ENCODE measurements around the gene CAPN10. TPM values are rescaled to one million over a fixed set of nuclear protein-coding genes. Genes with fewer than 3 reads are reported as not detected.

Gene CAPN10
- total RNA-seq, 1 donor from 2014 or later, result 67.1 TPM

DNA sequence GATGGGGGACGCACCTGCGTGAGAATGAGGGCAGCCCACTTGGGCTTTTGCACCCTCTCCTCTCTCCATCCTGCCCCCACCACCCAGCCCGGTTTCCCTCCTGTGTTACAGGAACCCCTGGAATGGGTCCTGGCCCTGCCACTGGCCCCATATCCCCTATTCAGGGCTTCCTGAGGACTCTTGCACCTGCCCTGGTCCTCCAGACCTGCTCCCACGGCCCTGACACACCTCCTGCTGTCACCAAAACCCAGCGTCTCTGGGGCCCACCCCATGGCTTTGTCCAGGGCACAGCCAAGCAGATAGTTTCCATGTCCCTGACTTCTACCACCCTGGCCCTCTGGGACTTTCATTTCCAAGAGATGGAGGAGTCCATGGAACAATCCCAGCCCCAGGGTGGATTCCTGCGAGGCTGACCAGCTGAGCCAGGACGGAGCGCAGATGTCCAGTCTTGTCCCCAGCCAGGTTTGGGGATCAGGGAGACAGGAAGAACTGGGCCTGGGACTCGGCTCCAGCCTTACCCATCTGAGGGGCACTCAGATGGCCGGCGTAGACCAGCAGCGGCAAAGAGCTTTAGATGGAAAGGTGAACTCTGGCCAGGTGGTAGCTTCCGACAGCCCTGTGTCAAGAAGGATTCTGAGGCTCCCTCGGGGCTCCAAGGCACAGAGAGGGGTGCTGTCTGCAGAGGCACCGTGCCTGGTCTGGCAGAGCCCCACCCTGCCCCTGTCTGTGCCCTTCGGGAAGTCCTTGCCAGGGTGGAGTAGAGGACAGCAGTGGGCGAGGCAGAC is 50.8 kb downstream of the CAPN10 start:
- TF ChIP-seq, protein P1, sequence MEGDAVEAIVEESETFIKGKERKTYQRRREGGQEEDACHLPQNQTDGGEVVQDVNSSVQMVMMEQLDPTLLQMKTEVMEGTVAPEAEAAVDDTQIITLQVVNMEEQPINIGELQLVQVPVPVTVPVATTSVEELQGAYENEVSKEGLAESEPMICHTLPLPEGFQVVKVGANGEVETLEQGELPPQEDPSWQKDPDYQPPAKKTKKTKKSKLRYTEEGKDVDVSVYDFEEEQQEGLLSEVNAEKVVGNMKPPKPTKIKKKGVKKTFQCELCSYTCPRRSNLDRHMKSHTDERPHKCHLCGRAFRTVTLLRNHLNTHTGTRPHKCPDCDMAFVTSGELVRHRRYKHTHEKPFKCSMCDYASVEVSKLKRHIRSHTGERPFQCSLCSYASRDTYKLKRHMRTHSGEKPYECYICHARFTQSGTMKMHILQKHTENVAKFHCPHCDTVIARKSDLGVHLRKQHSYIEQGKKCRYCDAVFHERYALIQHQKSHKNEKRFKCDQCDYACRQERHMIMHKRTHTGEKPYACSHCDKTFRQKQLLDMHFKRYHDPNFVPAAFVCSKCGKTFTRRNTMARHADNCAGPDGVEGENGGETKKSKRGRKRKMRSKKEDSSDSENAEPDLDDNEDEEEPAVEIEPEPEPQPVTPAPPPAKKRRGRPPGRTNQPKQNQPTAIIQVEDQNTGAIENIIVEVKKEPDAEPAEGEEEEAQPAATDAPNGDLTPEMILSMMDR (IDR thresholded peaks at IDR 0.05; ENCODE audit: partially characterized antibody, unreplicated experiment), result no peak
- Mint-ChIP-seq H3K36me3 (ENCODE audit: unreplicated experiment) (peaks cover 9% of the 10 kb centered on the region), H3K9me3 (ENCODE audit: unreplicated experiment) (peaks cover 20% of the 10 kb centered on the region), H3K27me3 (ENCODE audit: unreplicated experiment) (peaks cover 6% of the 10 kb centered on the region), H3K4me3 (ENCODE audit: unreplicated experiment) (no peak overlapping the region), H3K4me1 (ENCODE audit: low read depth, unreplicated experiment) (no peaks in the 10 kb centered on the region), H3K27ac (ENCODE audit: unreplicated experiment) (no peak overlapping the region)
- DNase-seq, result no peak

DNA sequence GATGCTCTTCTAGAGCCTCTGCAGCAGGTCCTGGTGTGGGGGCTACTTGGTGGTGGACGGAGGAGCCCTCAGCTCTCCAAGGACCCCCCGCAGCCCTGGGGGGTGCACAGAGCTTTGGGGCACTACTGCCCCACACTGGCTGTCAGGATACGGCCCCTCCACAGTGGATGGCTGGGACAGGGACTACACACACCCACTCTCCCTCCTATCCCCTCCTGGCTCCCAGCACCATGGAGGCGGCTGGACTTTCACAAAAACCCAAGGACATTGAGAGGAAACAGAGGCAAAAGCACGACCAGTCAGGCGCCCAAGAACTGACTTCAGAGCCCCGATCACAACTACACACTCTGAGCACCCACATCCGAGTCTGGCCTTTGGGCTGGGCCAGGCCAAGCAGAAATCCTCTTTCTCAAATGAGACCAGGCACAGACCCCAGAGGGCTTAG is 51.4 kb downstream of the CAPN10 start:
- TF ChIP-seq, protein P1 (IDR thresholded peaks at IDR 0.05; ENCODE audit: partially characterized antibody, unreplicated experiment), result no peak
- H3K4me3 Mint-ChIP-seq (ENCODE audit: unreplicated experiment), result no peak overlapping the region
- peaks cover 6% of the 10 kb centered on the region for H3K27me3 Mint-ChIP-seq (ENCODE audit: unreplicated experiment)
- H3K9me3 Mint-ChIP-seq (ENCODE audit: unreplicated experiment), result peaks cover 17% of the 10 kb centered on the region
- peaks cover 8% of the 10 kb centered on the region for H3K36me3 Mint-ChIP-seq (ENCODE audit: unreplicated experiment)
- H3K4me1 Mint-ChIP-seq (ENCODE audit: low read depth, unreplicated experiment), result no peaks in the 10 kb centered on the region
- no peak overlapping the region for H3K27ac Mint-ChIP-seq (ENCODE audit: unreplicated experiment)
- no peak for DNase-seq

DNA sequence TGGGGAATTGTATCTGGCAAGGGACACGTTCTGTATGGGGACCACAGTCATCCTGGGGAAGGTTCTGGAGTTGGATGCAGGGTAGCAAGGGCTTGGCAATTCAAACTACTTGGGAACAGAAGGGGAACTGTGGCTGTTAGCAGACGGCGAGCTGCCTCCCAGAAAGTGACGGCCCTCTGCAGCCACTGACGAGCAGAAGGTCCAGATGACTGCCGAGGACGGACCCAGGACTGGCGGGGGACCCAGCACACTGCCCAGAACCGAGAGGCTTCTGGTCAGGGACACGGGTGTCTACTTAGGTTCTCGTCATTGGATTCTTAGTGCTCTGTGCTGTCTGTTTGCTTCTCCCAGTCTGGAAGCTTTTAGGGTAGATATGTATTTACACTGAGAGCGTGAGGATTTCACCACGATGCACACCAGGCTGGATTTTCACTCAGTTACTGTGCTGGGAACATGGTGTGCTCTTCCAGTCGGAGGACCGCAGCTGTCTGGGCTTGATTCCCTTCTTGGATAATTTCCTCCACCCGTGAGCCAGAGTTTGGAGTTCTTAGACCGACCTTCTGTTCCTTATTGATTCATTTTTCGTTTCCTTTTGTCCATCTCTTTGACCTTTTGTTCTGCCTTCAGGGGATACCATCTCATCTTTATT is 52.1 kb downstream of the CAPN10 start:
- Mint-ChIP-seq H3K36me3 (ENCODE audit: unreplicated experiment) (peaks cover under 1% of the 10 kb centered on the region), H3K27me3 (ENCODE audit: unreplicated experiment) (peaks cover 6% of the 10 kb centered on the region), H3K9me3 (ENCODE audit: unreplicated experiment) (peaks cover 13% of the 10 kb centered on the region), H3K27ac (ENCODE audit: unreplicated experiment) (no peak overlapping the region), H3K4me1 (ENCODE audit: low read depth, unreplicated experiment) (no peaks in the 10 kb centered on the region), H3K4me3 (ENCODE audit: unreplicated experiment) (no peak overlapping the region)
- TF ChIP-seq, protein P1 (IDR thresholded peaks at IDR 0.05; ENCODE audit: partially characterized antibody, unreplicated experiment), result no peak
- DNase-seq, result no peak

DNA sequence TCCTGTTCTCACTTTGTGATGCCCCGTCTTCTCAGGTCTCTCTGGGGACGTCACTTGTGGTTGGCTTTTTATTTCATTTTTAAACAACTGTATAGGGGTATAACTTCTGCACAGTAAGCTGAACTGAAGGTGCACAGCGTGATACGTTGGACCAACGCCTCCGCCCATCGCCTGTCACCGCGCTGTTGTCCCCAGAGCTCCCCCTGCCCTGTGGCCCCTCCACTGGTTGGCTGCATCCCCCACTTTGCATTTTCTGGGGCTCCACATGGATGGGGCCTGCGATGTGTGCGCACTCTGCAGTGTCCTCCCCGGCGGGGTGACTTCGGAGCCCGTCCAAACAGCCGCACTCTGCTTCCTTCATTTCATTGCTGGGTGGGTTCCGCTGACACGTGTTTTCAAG is 53.0 kb downstream of the CAPN10 start:
- no peak for DNase-seq
- H3K27me3 Mint-ChIP-seq (ENCODE audit: unreplicated experiment), result peaks cover 8% of the 10 kb centered on the region
- H3K36me3 Mint-ChIP-seq (ENCODE audit: unreplicated experiment), result no peaks in the 10 kb centered on the region
- H3K4me1 Mint-ChIP-seq (ENCODE audit: low read depth, unreplicated experiment), result no peaks in the 10 kb centered on the region
- H3K27ac Mint-ChIP-seq (ENCODE audit: unreplicated experiment), result no peak overlapping the region
- peaks cover 12% of the 10 kb centered on the region for H3K9me3 Mint-ChIP-seq (ENCODE audit: unreplicated experiment)
- no peak overlapping the region for H3K4me3 Mint-ChIP-seq (ENCODE audit: unreplicated experiment)
- TF ChIP-seq, protein P1 (IDR thresholded peaks at IDR 0.05; ENCODE audit: partially characterized antibody, unreplicated experiment), result no peak

DNA sequence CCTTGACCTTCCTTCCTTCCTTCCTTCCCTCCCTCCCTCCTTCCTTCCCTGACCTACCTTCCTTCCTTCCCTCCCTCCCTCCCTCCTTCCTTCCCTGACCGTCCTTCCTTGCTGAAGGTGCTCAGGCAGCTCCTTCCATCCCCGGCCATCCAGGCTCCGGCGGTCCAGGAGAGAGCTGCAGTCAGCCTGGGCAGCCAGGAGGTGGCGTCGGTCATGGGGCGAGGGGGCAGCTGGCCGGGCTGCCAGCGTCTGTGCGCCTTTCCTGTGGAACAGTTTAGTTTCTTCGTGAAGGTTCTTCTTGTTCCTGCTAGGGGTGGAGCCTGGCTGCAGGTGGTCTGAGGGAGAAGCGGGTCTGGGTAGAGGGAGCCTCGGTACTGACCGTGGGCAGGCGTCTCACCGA is 54.4 kb downstream of the CAPN10 start:
- TF ChIP-seq, protein P1 (IDR thresholded peaks at IDR 0.05; ENCODE audit: partially characterized antibody, unreplicated experiment), result peak; percentile 19
- peaks cover 10% of the 10 kb centered on the region for H3K9me3 Mint-ChIP-seq (ENCODE audit: unreplicated experiment)

More for the DNA sequence above, 54.4 kb downstream of the CAPN10 start:
- Mint-ChIP-seq H3K27ac (ENCODE audit: unreplicated experiment) (no peak overlapping the region), H3K36me3 (ENCODE audit: unreplicated experiment) (no peaks in the 10 kb centered on the region), H3K27me3 (ENCODE audit: unreplicated experiment) (peaks cover 8% of the 10 kb centered on the region), H3K4me3 (ENCODE audit: unreplicated experiment) (no peak overlapping the region), H3K4me1 (ENCODE audit: low read depth, unreplicated experiment) (no peaks in the 10 kb centered on the region)
- DNase-seq, result peak; percentile 83

Data from glutamatergic neuron (in vitro differentiated cells).